Fibroblast of upper back skin (primary cell): ENCODE measurements around the gene ZNF195.
"Not testable (repeated sequence)": the region's sequence is repeated elsewhere in the genome, so short reads cannot be mapped to it uniquely, and the experiment has no call there.

Source experiments
- DNase-seq: peaks from one replicate; pipeline ENCODE4 v3.0.0-alpha.2; 2013

Gene ZNF195

DNA sequence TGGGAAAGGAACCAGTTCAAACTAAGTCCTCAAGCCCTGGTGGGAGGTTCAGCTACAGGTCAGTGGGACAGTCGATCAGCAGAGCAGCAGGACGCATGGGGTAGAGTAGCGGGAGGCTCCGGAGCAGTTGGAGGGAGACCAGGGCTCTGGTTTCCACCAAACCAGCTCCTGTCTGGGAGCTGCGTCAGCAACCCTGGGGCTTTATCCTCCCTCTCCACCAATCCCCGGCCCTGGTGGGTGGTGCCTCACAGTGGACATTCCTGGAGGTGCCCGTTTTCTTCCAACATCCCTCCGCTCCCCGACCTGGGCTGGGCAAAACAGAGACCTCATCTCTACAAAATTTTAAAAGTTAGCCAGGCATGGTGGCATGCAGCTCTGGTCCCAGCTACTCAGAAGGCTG lies 32.4 kb downstream of the ZNF195 start:
- DNase-seq, result no peak

DNA sequence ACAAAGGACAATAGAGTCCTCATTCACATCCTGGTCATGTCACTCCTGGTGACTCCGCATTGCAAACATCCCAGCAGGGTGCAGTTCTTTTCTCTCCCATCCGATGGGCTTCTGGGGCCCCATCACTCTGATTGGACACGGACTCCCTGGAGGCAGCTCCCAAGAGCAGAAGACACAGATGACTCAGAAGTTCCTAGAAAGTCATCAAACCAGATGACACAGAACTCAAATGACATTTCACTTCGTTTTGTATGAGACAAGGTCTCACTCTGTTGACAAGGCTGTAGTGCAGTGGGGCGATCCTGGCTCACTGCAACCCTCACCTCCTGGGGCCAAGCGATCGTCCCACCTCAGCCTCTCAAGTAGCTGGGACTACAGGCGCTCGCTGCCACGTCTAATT lies 33.2 kb downstream of the ZNF195 start:
- DNase-seq, result no peak

DNA sequence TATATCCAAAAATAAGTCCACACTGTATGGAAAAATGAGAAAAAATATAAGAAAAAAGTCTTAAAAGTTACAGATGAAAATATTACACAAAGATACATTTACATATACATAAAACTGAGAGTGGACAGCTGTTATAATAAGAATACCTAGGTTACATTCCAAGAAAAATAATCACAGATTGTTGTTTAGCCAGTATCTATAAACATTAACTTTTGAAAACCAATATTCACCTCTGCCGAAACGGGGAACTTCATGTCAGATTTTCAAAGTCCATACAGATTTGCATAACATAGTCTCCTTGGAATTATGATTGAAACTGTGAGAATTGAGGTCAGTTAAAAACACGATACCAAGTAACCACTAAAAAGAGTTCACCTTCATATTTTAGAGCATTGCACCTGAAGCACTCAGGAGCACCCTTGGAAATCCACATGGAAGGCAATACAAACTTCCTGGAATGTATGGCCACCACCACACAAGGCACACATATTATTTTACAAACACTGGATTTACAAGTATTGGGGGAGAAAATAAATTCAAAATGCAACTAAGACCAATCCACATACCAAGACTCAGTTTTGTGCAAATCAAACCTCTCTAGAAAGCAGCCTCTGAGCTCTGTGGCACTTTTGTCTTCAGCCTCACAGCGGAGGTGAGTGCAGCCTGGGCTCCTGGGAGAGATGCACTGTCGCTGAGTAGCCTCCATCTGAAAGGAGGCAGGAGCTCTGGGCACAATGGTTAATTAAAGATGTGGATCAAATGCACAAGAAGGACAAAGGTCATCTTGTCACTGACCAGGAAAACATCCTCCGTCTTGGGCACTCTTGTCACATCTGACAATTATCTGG lies 34.4 kb downstream of the ZNF195 start:
- DNase-seq, result no peak

DNA sequence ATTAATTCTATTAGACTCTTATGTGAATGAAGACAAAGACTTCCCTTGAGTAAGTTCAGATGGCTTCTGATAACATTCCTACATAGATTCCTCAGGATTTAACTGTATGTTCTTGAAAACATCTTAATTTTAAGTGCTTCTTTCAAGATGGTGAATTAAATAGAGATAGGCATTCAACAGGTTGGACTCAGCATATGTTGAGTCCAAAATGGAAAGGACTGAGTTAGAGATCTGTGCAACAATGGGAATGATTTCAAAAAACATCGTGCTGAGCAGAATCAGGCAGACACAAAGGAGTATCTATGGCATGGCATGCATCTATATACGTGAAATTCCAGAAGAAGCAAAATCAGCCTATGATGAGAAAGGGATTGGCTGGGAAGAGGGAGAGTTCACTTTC lies 36.2 kb downstream of the ZNF195 start:
- DNase-seq, result no peak

DNA sequence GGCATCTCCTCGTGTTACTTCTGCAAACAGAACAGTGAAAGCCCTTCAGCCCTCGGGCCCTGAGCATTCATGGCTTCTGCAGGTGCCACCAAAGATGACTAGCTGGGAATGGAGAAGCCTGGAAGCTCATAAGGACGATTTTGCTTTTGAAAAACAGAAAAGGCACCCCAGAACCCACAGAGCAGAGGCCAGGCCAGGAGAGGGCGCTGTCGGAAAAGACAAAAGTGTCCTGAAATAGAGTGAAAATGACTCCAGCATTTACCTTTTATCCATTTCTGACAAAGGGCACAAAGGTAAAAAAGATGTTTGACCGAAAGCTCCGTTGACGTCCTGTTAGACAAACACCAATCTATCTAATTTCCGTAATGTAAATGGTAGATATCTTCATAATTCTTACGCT lies 37.6 kb downstream of the ZNF195 start:
- peak; percentile 8 for DNase-seq

DNA sequence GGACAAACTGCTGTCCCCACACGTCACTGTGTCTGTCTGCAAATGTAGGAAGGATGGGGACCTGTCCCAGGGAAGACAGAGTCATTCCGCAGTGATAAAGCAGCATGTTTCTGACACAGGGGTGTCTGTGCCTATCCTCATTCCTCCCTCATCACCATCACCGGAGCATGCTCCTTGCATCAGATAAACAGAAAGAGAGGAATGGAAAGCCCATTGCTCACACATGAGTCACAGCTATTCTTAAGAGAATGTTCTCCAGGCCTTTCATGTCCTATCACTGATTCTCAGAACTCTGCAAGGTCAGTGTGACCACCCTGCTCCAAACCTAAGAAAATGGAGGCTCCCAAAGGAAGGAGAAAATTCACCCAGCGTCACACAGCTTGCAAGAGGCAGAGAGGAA lies 38.9 kb downstream of the ZNF195 start:
- DNase-seq, result peak; percentile 81

DNA sequence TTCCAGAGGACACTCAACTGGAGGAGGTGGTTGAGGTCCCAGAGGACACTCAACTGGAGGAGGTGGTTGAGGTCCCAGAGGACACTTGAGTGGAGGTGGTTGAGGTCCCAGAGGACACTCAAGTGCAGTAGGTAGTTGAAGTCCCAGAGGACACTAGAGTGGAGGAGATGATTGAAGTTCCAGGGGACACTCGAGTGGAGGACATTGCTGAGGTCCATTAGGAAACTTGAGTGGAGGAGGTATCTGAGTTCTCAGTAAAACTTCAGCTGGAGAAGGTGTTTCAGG lies 39.7 kb downstream of the ZNF195 start:
- DNase-seq, result no peak

DNA sequence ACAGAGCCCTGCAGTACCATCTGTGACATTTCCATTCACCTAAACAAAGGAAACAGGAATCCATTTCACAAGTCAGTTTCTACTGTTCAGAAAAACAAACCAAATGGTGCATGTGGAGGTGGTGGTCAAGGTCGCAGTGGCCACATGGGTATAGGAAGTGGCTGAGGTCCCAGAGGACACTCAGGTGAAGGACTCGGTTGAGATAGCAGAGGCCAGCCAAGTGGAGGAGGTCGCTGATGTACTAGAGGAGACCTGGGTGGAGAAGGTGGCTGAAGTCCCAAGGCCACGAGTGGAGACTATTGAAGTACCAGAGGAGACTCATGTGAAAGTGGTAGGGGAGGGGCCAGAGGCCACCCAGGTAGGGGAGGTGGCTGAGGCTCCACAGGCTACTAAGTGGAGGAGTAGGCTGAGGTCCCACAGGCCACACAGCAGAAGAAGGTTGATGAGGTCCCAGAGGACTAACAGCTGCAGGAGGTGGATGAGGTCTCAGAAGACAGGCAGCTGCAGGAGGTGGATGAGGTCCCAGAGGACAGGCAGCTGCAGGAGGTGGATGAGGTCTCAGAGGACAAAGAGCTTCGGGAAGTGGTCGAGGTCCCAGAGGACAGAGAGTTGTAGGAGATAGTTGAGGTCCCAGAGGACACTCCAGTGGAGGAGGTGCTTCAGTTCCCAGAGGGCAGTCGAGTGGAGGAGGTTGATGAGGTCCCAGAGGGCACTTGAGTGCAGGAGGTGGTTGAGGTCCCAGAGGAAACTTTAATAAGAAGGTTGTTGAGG lies 40.2 kb downstream of the ZNF195 start:
- no peak for DNase-seq

DNA sequence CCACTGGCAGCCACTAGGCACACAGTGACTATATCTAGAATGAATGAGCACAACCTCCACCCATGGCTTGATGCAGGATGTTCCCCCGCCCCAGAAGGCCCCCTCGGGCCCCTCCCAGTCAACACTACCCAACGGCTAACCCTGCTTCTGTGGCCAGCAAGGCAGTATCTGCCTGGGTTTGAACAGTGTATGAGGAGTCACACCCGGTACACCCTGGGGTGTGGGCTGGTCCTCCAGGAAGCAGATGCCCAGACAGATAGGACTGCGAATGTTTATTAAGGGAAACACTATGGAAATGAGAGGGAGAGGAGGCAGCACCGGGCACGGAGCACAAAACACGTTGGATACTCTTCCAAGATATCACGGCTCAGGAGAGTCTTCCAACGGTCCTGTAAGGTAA lies 42.5 kb downstream of the ZNF195 start:
- DNase-seq, result not testable (repeated sequence)

DNA sequence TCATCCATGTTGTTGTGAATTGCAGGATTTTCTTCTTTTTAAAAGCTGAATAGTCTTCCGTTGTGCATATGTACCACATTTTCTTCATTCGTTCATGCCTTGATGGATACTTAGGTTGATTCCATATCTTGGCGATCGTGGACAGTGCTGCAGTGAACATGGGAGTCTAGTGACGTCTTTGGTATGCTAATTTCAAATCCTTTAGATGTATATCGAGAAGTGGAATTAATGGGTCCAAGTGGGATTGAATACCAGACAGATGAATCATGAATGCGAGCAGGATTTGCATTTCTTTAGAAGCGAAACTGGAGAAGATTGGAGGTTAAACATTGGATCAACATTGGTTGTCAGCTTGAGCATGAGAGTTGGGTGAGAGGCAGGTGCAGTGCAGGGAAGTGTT lies 45.8 kb downstream of the ZNF195 start:
- DNase-seq, result not testable (repeated sequence)

DNA sequence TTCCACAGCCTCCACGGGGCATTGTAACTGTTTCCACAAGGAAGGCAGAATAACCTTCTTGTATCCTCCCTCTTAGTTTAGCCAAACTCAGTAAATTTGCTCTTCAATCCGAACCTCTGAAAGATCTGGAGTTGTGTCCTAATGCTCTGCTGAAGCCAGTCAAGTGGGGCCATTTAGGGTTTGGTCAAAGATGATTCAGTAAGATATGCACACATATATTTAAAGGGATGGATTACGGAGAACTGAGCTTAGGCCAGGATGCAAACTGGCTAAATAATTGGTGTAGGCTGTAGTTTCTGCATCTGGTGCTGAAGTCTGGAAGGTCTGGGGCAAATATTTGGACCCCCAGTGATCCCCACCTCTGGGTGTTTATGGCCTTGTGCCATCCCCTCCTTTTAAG lies 47.9 kb downstream of the ZNF195 start:
- not testable (repeated sequence) for DNase-seq

DNA sequence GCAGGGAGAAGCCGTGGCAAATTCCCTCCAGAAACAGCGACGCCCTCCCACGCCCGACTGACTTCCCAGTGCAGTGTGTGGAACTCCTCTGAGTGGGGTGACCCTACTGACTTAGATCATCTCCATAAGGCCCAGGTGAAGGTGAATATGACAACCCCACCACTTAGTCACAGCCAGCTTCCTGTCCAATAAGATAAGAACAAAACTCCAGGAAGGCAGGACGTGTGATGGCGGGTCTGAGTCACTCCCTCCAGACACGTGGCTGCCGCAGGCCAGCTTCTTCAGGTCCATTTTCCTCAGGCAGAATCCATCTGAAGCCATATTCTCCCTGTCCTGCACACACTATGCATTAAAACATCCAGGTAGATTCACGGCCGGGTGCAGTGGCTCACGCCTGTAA lies 48.9 kb downstream of the ZNF195 start:
- not testable (repeated sequence) for DNase-seq

DNA sequence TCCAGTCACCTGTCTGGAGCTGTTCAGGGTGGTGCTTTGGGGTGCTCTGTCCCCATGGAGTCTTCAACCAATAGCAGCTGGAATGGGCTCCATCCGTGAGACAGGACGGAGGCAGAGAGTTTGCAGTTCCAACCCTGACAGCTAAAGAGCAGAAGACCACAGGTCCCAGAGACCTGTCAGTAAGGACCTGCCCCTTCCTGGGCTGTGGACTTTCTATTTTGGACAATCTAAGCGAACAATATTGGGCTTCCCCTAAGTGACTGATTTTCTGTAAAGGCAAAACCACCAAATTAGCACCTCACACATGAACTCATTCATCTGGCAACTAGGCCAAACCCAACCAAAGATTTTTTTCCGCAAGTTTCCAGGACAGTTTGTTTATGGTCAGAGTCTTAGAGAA lies 50.4 kb downstream of the ZNF195 start:
- DNase-seq, result not testable (repeated sequence)

DNA sequence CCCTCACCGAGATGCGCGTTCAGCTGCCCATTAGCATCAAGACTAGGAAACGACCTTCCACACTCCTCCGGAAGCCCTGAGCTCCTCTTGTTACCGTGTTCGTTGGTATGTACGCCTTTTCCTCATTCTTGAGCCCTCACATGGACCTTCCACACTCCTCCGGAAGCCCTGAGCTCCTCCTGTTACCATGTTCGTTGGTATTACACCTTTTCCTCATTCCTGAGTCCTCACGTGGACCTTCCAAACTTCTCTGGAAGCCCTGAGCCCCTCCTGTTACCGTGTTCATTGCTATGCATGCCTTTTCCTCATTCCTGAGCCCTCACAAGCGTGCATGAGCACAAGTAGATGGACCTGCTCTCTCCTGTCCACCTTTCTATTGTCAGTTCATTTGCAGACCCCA lies 52.5 kb downstream of the ZNF195 start:
- not testable (repeated sequence) for DNase-seq

DNA sequence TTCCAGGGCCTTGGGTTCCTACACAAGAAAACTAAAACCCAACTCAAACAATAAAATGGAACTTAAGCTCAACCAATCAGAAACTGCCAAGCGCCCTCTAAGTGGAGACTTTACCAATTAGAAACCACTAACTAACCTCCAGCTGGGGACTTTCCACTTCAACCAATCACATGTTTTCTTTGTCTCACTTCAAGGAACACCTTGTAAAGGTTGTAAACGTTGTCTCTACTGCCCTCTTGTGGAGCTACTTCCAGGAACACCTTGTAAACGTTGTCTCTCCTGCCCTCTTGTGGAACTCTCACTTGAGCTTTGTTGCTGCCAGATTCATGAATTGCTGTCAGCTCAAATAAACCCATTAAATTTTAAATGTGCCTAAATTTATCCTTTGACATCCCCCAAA lies 54.2 kb downstream of the ZNF195 start:
- not testable (repeated sequence) for DNase-seq
